Measurements from ENCODE around the gene KCNH3. TPM values are rescaled to one million over a fixed set of nuclear protein-coding genes. Genes with fewer than 3 reads are reported as not detected.
"Not testable (repeated sequence)": the region's sequence is repeated elsewhere in the genome, so short reads cannot be mapped to it uniquely, and the experiment has no call there.

KCNH3 gene
- total RNA-seq, 2 experiments from 2014 or later, result 2.4 to 3.4 TPM

DNA sequence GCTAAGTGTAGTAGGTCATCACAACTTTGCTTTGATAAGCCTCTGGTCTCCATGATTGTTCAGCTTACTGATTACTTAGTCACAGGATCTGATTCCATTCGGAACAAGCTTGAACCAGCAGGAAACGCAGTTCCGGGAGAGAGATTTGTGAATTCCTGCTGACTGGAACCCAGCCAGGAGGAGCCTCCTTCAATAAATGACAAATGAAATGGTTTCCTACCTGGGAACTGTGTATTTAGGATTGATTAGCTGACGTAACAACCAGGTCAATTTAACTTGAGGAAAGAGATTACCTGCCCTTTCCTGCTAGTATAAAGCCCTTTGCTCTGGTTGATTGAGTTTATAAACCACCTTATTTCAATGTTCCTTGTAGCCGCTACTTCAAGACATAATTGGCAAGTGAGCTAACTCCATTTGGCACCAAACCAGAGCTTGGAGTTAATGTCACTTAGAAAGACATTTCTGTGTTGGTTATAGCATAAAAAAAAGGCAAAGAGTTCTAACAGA is 35.1 kb upstream of the KCNH3 start:
- no peak overlapping the region for H3K27ac Mint-ChIP-seq
- intact Hi-C loops (cut with DNase I, micrococcal nuclease), result no loop called here
- H3K27me3 Mint-ChIP-seq, result no peaks in the 10 kb centered on the region
- H3K4me3 Mint-ChIP-seq, result no peak overlapping the region
- Histone ChIP-seq H3K9me3 (ENCODE audit: control insufficient read depth in 1 of 2, insufficient read depth in 1 of 2, low read length in 2 of 2) (no peaks in the 10 kb centered on the region), H3K4me1 (ENCODE audit: insufficient read depth, low read length) (peaks cover 3% of the 10 kb centered on the region), H3K27ac (ENCODE audit: low read depth in 1 of 2, low read length in 2 of 2) (no peak overlapping the region), H3K36me3 (ENCODE audit: insufficient read depth, low read length) (no peaks in the 10 kb centered on the region), H3K4me3 (ENCODE audit: low read length) (no peak overlapping the region), H3K27me3 (ENCODE audit: control insufficient read depth in 1 of 2, insufficient read depth in 2 of 2, low read length in 2 of 2) (no peaks in the 10 kb centered on the region)
- H3K36me3 Mint-ChIP-seq (ENCODE audit: low read depth), result peaks cover 5% of the 10 kb centered on the region
- ATAC-seq (ENCODE audit: poor library complexity) (no peak), DNase-seq (no peak)
- H3K9me3 Mint-ChIP-seq, result no peaks in the 10 kb centered on the region
- ChIA-PET POLR2A (interaction anchor here (0.7 kb wide), 1 partner anchor 10 kb away, joined by 5 read pairs; no protein-coding TSS in a partner anchor), CTCF (interaction anchor here (0.7 to 1.6 kb wide), 3 partner anchors 10 to 145 kb away, joined by 4 to 5 read pairs (median 4); no protein-coding TSS in a partner anchor)
- H3K4me1 Mint-ChIP-seq (ENCODE audit: low read depth), result peaks cover 14% of the 10 kb centered on the region
- TF ChIP-seq, protein P1, sequence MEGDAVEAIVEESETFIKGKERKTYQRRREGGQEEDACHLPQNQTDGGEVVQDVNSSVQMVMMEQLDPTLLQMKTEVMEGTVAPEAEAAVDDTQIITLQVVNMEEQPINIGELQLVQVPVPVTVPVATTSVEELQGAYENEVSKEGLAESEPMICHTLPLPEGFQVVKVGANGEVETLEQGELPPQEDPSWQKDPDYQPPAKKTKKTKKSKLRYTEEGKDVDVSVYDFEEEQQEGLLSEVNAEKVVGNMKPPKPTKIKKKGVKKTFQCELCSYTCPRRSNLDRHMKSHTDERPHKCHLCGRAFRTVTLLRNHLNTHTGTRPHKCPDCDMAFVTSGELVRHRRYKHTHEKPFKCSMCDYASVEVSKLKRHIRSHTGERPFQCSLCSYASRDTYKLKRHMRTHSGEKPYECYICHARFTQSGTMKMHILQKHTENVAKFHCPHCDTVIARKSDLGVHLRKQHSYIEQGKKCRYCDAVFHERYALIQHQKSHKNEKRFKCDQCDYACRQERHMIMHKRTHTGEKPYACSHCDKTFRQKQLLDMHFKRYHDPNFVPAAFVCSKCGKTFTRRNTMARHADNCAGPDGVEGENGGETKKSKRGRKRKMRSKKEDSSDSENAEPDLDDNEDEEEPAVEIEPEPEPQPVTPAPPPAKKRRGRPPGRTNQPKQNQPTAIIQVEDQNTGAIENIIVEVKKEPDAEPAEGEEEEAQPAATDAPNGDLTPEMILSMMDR (IDR thresholded peaks at IDR 0.05), result no peak

DNA sequence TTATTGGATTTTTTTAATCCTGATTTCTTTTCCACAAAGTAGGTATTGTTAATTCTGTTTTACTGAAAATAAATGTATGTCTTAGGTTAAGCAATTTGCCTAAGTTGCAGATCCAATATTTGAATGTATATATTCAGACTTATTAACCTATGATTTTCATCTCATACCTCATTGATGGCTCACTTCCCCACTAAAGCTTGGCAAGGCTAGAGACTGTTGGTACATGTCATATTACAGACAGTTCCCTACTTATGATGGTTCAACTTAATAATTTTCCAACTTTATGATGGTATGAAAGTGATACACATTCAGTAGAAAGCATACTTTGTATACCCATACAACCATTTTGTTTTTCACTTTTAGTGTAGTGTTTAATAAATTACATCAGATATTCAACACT is 33.2 kb upstream of the KCNH3 start:
- H3K27me3 ChIP-seq (ENCODE audit: control insufficient read depth in 1 of 2, insufficient read depth in 2 of 2, low read length in 2 of 2), result no peaks in the 10 kb centered on the region

DNA sequence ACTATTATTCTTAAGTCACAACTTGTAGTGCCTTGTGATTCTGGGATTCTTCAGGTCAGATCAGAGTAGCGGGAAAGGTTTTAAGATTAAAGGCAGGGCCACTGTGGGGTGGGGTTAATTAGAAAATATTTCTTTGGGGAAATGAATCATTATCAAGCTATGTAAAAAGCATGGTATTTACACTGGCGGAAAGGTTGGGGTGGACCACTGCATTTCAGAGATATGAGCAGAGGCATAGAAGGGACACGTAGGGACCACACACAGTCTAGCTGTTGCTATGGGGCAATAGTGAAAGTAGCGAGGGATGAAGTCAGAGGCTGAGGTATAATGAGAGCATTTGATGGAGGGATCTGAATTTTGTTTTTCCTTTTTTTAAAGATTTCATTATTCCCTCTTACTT is 31.7 kb upstream of the KCNH3 start:
- TF ChIP-seq, protein P1 (IDR thresholded peaks at IDR 0.05), result no peak
- intact Hi-C loops (cut with DNase I, micrococcal nuclease), result no loop called here
- CTCF ChIA-PET, result no interaction called here
- Mint-ChIP-seq H3K27ac (no peak overlapping the region), H3K4me3 (no peak overlapping the region), H3K9me3 (no peaks in the 10 kb centered on the region), H3K27me3 (no peaks in the 10 kb centered on the region), H3K36me3 (ENCODE audit: low read depth) (peaks cover under 1% of the 10 kb centered on the region), H3K4me1 (ENCODE audit: low read depth) (peaks cover 8% of the 10 kb centered on the region)
- ATAC-seq (ENCODE audit: poor library complexity), result no peak
- no peaks in the 10 kb centered on the region for H3K27me3 ChIP-seq (ENCODE audit: control insufficient read depth in 1 of 2, insufficient read depth in 2 of 2, low read length in 2 of 2)
- H3K36me3 ChIP-seq (ENCODE audit: insufficient read depth, low read length), result no peaks in the 10 kb centered on the region
- peaks cover 3% of the 10 kb centered on the region for H3K4me1 ChIP-seq (ENCODE audit: insufficient read depth, low read length)
- H3K9me3 ChIP-seq (ENCODE audit: control insufficient read depth in 1 of 2, insufficient read depth in 1 of 2, low read length in 2 of 2), result no peaks in the 10 kb centered on the region
- H3K27ac ChIP-seq (ENCODE audit: low read depth in 1 of 2, low read length in 2 of 2), result no peak overlapping the region
- POLR2A ChIA-PET, result no interaction called here
- H3K4me3 ChIP-seq (ENCODE audit: low read length), result no peak overlapping the region
- no peak for DNase-seq

More for the DNA sequence above, 33.2 kb upstream of the KCNH3 start:
- Histone ChIP-seq H3K4me1 (ENCODE audit: insufficient read depth, low read length) (peaks cover 3% of the 10 kb centered on the region), H3K4me3 (ENCODE audit: low read length) (no peak overlapping the region), H3K36me3 (ENCODE audit: insufficient read depth, low read length) (no peaks in the 10 kb centered on the region), H3K9me3 (ENCODE audit: control insufficient read depth in 1 of 2, insufficient read depth in 1 of 2, low read length in 2 of 2) (no peaks in the 10 kb centered on the region), H3K27ac (ENCODE audit: low read depth in 1 of 2, low read length in 2 of 2) (no peak overlapping the region)
- H3K27me3 Mint-ChIP-seq, result no peaks in the 10 kb centered on the region
- H3K9me3 Mint-ChIP-seq, result no peaks in the 10 kb centered on the region
- peaks cover 5% of the 10 kb centered on the region for H3K36me3 Mint-ChIP-seq (ENCODE audit: low read depth)
- CTCF ChIA-PET, result no interaction called here
- POLR2A ChIA-PET, result no interaction called here
- no peak for DNase-seq
- H3K4me3 Mint-ChIP-seq, result no peak overlapping the region
- no peak overlapping the region for H3K27ac Mint-ChIP-seq
- intact Hi-C loops (cut with DNase I, micrococcal nuclease), result no loop called here
- TF ChIP-seq, protein P1 (IDR thresholded peaks at IDR 0.05), result no peak
- no peak for ATAC-seq (ENCODE audit: poor library complexity)
- H3K4me1 Mint-ChIP-seq (ENCODE audit: low read depth), result peaks cover 14% of the 10 kb centered on the region

DNA sequence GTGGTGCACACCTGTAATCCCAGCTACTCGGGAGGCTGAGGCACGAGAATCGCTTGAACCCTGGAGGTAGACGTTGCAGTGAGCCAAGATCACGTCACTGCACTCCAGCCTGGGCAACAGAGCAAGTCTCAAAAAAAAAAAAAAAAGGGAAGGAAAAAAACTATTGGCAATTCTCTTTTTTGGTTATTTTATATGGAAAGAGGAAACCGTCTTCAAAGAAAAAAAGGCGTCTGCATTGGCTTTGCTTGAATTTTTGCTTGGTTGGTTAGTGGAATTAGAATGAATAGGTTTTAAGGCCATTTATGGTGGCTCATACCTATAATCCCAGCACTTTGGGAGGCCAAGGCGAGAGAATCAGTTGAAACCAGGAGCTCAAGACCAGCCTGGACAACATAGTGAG is 29.1 kb upstream of the KCNH3 start:
- not testable (repeated sequence) for H3K4me3 Mint-ChIP-seq; ATAC-seq (ENCODE audit: poor library complexity); H3K27me3 Mint-ChIP-seq

More for the DNA sequence above, 29.1 kb upstream of the KCNH3 start:
- H3K36me3 Mint-ChIP-seq (ENCODE audit: low read depth); H3K9me3 ChIP-seq (ENCODE audit: control insufficient read depth in 1 of 2, insufficient read depth in 1 of 2, low read length in 2 of 2); H3K9me3 Mint-ChIP-seq; H3K4me3 ChIP-seq (ENCODE audit: low read length); H3K27ac ChIP-seq (ENCODE audit: low read depth in 1 of 2, low read length in 2 of 2); H3K4me1 ChIP-seq (ENCODE audit: insufficient read depth, low read length); intact Hi-C loops (cut with DNase I, micrococcal nuclease); CTCF ChIA-PET; DNase-seq; H3K27me3 ChIP-seq (ENCODE audit: control insufficient read depth in 1 of 2, insufficient read depth in 2 of 2, low read length in 2 of 2); H3K27ac Mint-ChIP-seq; H3K36me3 ChIP-seq (ENCODE audit: insufficient read depth, low read length); H3K4me1 Mint-ChIP-seq (ENCODE audit: low read depth): not testable (repeated sequence)
- POLR2A ChIA-PET, result interaction anchor here (1.1 kb wide), 1 partner anchor 162 kb away, joined by 4 read pairs; no protein-coding TSS in a partner anchor

All from CD4-positive, alpha-beta T cell (primary cell).